ENCODE data around the gene TENM3.

DNA sequence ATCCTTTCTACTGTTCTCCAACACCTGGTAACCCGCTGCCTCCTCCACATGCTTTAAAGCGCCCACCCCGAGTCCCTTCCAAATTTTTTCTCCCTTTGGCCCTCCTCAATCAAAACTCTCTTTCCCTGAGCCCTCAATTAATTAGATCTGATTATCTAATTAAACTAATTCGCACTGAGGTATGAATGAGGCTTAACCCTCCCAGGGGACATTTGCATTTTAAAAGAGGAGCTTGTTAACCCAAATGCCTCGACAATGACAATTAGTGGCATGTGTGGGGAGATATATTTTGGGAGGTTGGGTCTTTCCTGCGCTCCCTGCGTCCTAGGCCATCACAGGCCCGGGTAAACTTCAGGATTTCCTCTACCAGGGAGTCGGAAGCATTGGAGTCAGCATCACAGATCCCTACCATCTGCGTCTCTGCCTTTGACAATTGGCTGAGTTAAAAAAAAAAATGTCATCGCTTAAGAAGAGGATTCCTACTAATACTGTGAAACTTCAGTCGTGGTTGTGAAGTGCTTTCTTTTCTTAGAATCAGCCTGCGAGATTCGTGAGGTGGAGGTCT lies 50.6 kb downstream of the TENM3 start:
- TF ChIP-seq, protein P1, sequence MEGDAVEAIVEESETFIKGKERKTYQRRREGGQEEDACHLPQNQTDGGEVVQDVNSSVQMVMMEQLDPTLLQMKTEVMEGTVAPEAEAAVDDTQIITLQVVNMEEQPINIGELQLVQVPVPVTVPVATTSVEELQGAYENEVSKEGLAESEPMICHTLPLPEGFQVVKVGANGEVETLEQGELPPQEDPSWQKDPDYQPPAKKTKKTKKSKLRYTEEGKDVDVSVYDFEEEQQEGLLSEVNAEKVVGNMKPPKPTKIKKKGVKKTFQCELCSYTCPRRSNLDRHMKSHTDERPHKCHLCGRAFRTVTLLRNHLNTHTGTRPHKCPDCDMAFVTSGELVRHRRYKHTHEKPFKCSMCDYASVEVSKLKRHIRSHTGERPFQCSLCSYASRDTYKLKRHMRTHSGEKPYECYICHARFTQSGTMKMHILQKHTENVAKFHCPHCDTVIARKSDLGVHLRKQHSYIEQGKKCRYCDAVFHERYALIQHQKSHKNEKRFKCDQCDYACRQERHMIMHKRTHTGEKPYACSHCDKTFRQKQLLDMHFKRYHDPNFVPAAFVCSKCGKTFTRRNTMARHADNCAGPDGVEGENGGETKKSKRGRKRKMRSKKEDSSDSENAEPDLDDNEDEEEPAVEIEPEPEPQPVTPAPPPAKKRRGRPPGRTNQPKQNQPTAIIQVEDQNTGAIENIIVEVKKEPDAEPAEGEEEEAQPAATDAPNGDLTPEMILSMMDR (IDR thresholded peaks at IDR 0.05), result no peak
- TF ChIP-seq POLR2A (IDR thresholded peaks at IDR 0.05), result no peak

All from Peyer's patch (tissue), 4 donors.